ENCODE results near the gene RABL2B.
"Not testable (repeated sequence)": the region's sequence is repeated elsewhere in the genome, so short reads cannot be mapped to it uniquely, and the experiment has no call there.

DNA sequence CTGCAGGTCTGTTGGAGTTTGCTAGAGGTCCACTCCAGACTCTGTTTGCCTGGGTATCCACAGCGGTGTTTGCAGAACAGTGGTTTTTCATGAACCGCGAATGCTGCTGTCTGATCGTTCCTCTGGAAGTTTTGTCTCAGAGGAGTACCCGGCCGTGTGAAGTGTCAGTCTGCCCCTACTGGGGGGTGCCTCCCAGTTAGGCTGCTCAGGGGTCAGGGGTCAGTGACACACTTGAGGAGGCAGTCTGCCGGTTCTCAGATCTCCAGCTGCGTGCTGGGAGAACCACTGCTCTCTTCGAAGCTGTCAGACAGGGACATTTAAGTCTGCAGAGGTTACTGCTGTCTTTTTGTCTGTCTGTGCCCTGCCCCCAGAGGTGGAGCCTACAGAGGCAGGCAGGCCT is 27.0 kb downstream of the RABL2B start:
- not testable (repeated sequence) for TF ChIP-seq CTCF (IDR thresholded peaks at IDR 0.05 in 4 of 5, conservative IDR thresholded peaks at IDR 0.05 in 1 of 5); POLR2A (IDR thresholded peaks at IDR 0.05)
